Stimulated activated CD4-positive, alpha-beta T cell treated with anti-CD3 and anti-CD28 coated beads, Interleukin-15, amount 100 ng/mL, for 48 hours (primary cell): ENCODE measurements around the gene FUT2.

Experiments
- DNase-seq, 2 donors: peaks; one replicate each; pipeline ENCODE4 v3.0.0-alpha.2; 2020; ENCODE audit warnings: low read depth in 2 of 2

The FUT2 gene

GRCh38 chr19:48726556-48726955 is 30.8 kb downstream of the FUT2 start:
- DNase-seq, result no peak

GRCh38 chr19:48728911-48729664 is 33.3 kb downstream of the FUT2 start:
- DNase-seq, result no peak

GRCh38 chr19:48731452-48731851 is 35.7 kb downstream of the FUT2 start:
- no peak for DNase-seq

- no peak for DNase-seq
These were observed 38.9 kb downstream of the FUT2 start for GRCh38 chr19:48734625-48735024.

- DNase-seq, result no peak
These were observed 39.4 kb downstream of the FUT2 start for GRCh38 chr19:48735031-48735615.

- no peak for DNase-seq
These were observed 41.7 kb downstream of the FUT2 start for GRCh38 chr19:48737360-48737998.

GRCh38 chr19:48738557-48739403 is 43.0 kb downstream of the FUT2 start:
- DNase-seq, result peak; percentile 90 to 96

GRCh38 chr19:48739404-48740163 is 43.8 kb downstream of the FUT2 start:
- no peak for DNase-seq

- no peak for DNase-seq
These were observed 44.6 kb downstream of the FUT2 start, which contains the start of gene RASIP1 for GRCh38 chr19:48740164-48740972. RASIP1 (minus strand) TSS chr19:48740610; CDS start chr19:48740282, 328 bp downstream.

- peak in 1 of 2 donors; percentile 37 for DNase-seq
These were observed 45.6 kb downstream of the FUT2 start for GRCh38 chr19:48741129-48741999.

GRCh38 chr19:48742096-48742495 is 46.3 kb downstream of the FUT2 start:
- no peak for DNase-seq

GRCh38 chr19:48745208-48745995 is 49.6 kb downstream of the FUT2 start:
- DNase-seq, result peak in 1 of 2 donors; percentile 44

GRCh38 chr19:48746110-48746509 is 50.3 kb downstream of the FUT2 start:
- DNase-seq, result no peak

- DNase-seq, result peak in 1 of 2 donors; percentile 50
These were observed 51.2 kb downstream of the FUT2 start, which contains the start of gene IZUMO1 for GRCh38 chr19:48746738-48747575. IZUMO1 (minus strand) TSS chr19:48746909; CDS start chr19:48745859, 1,050 bp downstream.

- DNase-seq, result no peak
These were observed 53.9 kb downstream of the FUT2 start for GRCh38 chr19:48749571-48750198.

GRCh38 chr19:48750351-48750750 is 54.6 kb downstream of the FUT2 start:
- no peak for DNase-seq
